HG03354 (cell line): Measurements from ENCODE around the gene ATF1.
"Not testable (repeated sequence)": the region's sequence is repeated elsewhere in the genome, so short reads cannot be mapped to it uniquely, and the experiment has no call there.

Experiments used
- ATAC-seq: cut with Tn5 transposase; IDR thresholded peaks from one replicate; pipeline ENCODE4 v1.9.1; 2021; ENCODE audit warnings: mild to moderate bottlenecking; ENCODE audit not compliant: unreplicated experiment, poor library complexity, severe bottlenecking

Gene ATF1

GRCh38 chr12:50750366-50750765 is 13.5 kb upstream of the ATF1 start:
- no peak for ATAC-seq

- ATAC-seq, result no peak
Observed at GRCh38 chr12:50751948-50752721, 11.8 kb upstream of the ATF1 start.

- ATAC-seq, result no peak
Observed at GRCh38 chr12:50753232-50753769, 10.6 kb upstream of the ATF1 start.

- peak; percentile 40 for ATAC-seq
Observed at GRCh38 chr12:50764286-50765094, 589 bp downstream of the ATF1 start.

- peak; percentile 49 for ATAC-seq
Observed at GRCh38 chr12:50765095-50765911, 1.4 kb downstream of the ATF1 start.

GRCh38 chr12:50768391-50768790 is 4.5 kb downstream of the ATF1 start:
- no peak for ATAC-seq

- not testable (repeated sequence) for ATAC-seq
Observed at GRCh38 chr12:50768813-50769212, 4.9 kb downstream of the ATF1 start.

- ATAC-seq, result no peak
Observed at GRCh38 chr12:50771409-50771808, 7.5 kb downstream of the ATF1 start.

GRCh38 chr12:50772470-50772869 is 8.6 kb downstream of the ATF1 start:
- ATAC-seq, result no peak

GRCh38 chr12:50772877-50773276 is 9.0 kb downstream of the ATF1 start:
- ATAC-seq, result no peak

GRCh38 chr12:50775251-50775650 is 11.3 kb downstream of the ATF1 start:
- ATAC-seq, result no peak

- ATAC-seq, result no peak
Observed at GRCh38 chr12:50776749-50777728, 13.1 kb downstream of the ATF1 start.

- ATAC-seq, result no peak
Observed at GRCh38 chr12:50778663-50779590, 15.0 kb downstream of the ATF1 start.

- ATAC-seq, result no peak
Observed at GRCh38 chr12:50780013-50780412, 16.1 kb downstream of the ATF1 start.

GRCh38 chr12:50784501-50784900 is 20.6 kb downstream of the ATF1 start:
- no peak for ATAC-seq

GRCh38 chr12:50785406-50786001 is 21.6 kb downstream of the ATF1 start:
- ATAC-seq, result no peak

GRCh38 chr12:50786498-50787231 is 22.8 kb downstream of the ATF1 start:
- ATAC-seq, result no peak
